ENCODE results near the gene C11orf24. TPM values are rescaled to one million over a fixed set of nuclear protein-coding genes. Genes with fewer than 3 reads are reported as not detected.
"Not testable (repeated sequence)": the region's sequence is repeated elsewhere in the genome, so short reads cannot be mapped to it uniquely, and the experiment has no call there.

The C11orf24 gene
- total and polyA plus RNA-seq, 9 of the 15 experiments (the other 6 are each of a cell fraction or from before 2014, with no cell fraction given): 2.0 to 65.2 (median 32.5) TPM

GRCh38 chr11:68244912-68245311 is 26.9 kb downstream of the C11orf24 start:
- H3K4me3 ChIP-seq; H3K9ac ChIP-seq (ENCODE audit: insufficient read depth in 1 of 2, low read depth in 2 of 2, low read length in 2 of 2); H3K36me3 ChIP-seq (ENCODE audit: control insufficient read depth, insufficient read depth, low read length); H3K4me1 ChIP-seq (replicated peaks in 1 of 2; ENCODE audit: control insufficient read depth in 2 of 2, insufficient read depth in 2 of 2, low read length in 2 of 2); FAIRE-seq; POLR2A ChIA-PET; H3K27me3 ChIP-seq (ENCODE audit: control insufficient read depth in 2 of 2, insufficient read depth in 2 of 2, low read length in 2 of 2); H3K9me3 ChIP-seq (replicated peaks; ENCODE audit: control insufficient read depth, insufficient read depth, low read depth, low read length); CTCF ChIA-PET (ENCODE audit: low intra/inter-chr PET ratio); in situ Hi-C loops (cut with MboI); H3K9me1 ChIP-seq (ENCODE audit: control insufficient read depth, insufficient read depth, low read length); H3K4me2 ChIP-seq (ENCODE audit: insufficient read depth, low read length); BruUV-seq (replicated peaks); ATAC-seq; H3K79me2 ChIP-seq (ENCODE audit: control insufficient read depth, insufficient read depth, low read length); H3K27ac ChIP-seq (ENCODE audit: extremely low read depth, low read depth, low read length); intact Hi-C loops (cut with micrococcal nuclease); H4K20me1 ChIP-seq (replicated peaks; ENCODE audit: control insufficient read depth, insufficient read depth, low read length); TF ChIP-seq FOXM1 (CRISPR knock-in tag; IDR thresholded peaks at IDR 0.05; ENCODE audit: low read depth): not testable (repeated sequence)
- 32% methylated on average over 5 of the region's 5 CpGs for WGBS (ENCODE audit: insufficient coverage, low coverage, missing lambda C conversion rate)
- peak in 1 of 4 experiments; percentile 50 for DNase-seq (ENCODE audit: extremely low read depth in 1 of 4, low spot score in 3 of 4)
- H2AFZ ChIP-seq (ENCODE audit: low read depth, low read length): peak overlapping the region; percentile 63; the same call in 1 of the 2 replicates
- TF ChIP-seq SOX6 (IDR thresholded peaks at IDR 0.05): 0 out of 2 replicates have a peak, but pooled peaks have one; percentile 12
- peak; percentile 66 for TF ChIP-seq CHD2 (IDR thresholded peaks at IDR 0.05; ENCODE audit: low read depth, low read length)
- TF ChIP-seq DPF2 (IDR thresholded peaks at IDR 0.05): 0 out of 2 replicates have a peak, but pooled peaks have one; percentile 25
- 0 out of 2 replicates have a peak, but pooled peaks have one; percentile 12 for TF ChIP-seq MTA2 (IDR thresholded peaks at IDR 0.05; ENCODE audit: low read depth)
- peak; percentile 90 for TF ChIP-seq CC2D1A (IDR thresholded peaks at IDR 0.05)
- TF ChIP-seq ZBTB33 (CRISPR knock-in tag; IDR thresholded peaks at IDR 0.05): peak; percentile 87
- TF ChIP-seq TCF3 (CRISPR knock-in tag; IDR thresholded peaks at IDR 0.05): peak; percentile 62
- TF ChIP-seq CHAMP1 (IDR thresholded peaks at IDR 0.05): peak; percentile 88
- peak; percentile 63 to 71; a peak in 3 of 4 replicates for TF ChIP-seq TRIM24 (IDR thresholded peaks at IDR 0.05)
- TF ChIP-seq CBFA2T2 (conservative IDR thresholded peaks at IDR 0.05): peak; percentile 47
- 0 out of 2 replicates have a peak, but pooled peaks have one; percentile 19 for TF ChIP-seq GATA2 (CRISPR knock-in tag; IDR thresholded peaks at IDR 0.05)
- TF ChIP-seq CBFA2T3 (IDR thresholded peaks at IDR 0.05): peak; percentile 77
- peak; percentile 67 for TF ChIP-seq FOXM1 (IDR thresholded peaks at IDR 0.05; ENCODE audit: low read depth)
- TF ChIP-seq ZNF431 (CRISPR knock-in tag; IDR thresholded peaks at IDR 0.05): peak; percentile 90
- TF ChIP-seq ARID1B (IDR thresholded peaks at IDR 0.05): peak; percentile 29; the same call in 1 of the 2 replicates
- peak; percentile 72; the same call in 1 of the 2 replicates for TF ChIP-seq TAL1 (IDR thresholded peaks at IDR 0.05)
